ENCODE results near the gene SPATS2. TPM values are rescaled to one million over a fixed set of nuclear protein-coding genes. Genes with fewer than 3 reads are reported as not detected.

The SPATS2 gene
- total and polyA plus RNA-seq, 2 of the 4 experiments (the other 2 are of a cell fraction), result 50.6 to 63.3 TPM

GRCh38 chr12:49565406-49566265, 198.4 kb downstream of the SPATS2 start:
- no peak overlapping the region for H3K9ac ChIP-seq (ENCODE audit: low read depth, low read length)
- peaks cover 30% of the 10 kb centered on the region for H3K36me3 ChIP-seq (ENCODE audit: control insufficient read depth, insufficient read depth, low read length)
- H2AFZ ChIP-seq (replicated peaks; ENCODE audit: low read length, poor library complexity), result no peak overlapping the region
- no peak overlapping the region for H4K91ac ChIP-seq (ENCODE audit: insufficient read depth, low read depth, low read length)
- peaks cover 5% of the 10 kb centered on the region; the same call in 1 of the 2 replicates for H4K20me1 ChIP-seq (ENCODE audit: insufficient read depth, low read length)
- no peak overlapping the region for H3K56ac ChIP-seq (ENCODE audit: extremely low read depth, insufficient read depth, low read length)
- no peaks in the 10 kb centered on the region for H3K27me3 ChIP-seq (ENCODE audit: control insufficient read depth, insufficient read depth, low read length)
- in situ Hi-C loops (cut with MboI; ENCODE audit: low sequenced_read_pairs), result no loop called here
- H3K27ac ChIP-seq (ENCODE audit: insufficient read depth, low read length), result no peak overlapping the region
- no peaks in the 10 kb centered on the region for H3K9me3 ChIP-seq (ENCODE audit: control insufficient read depth, insufficient read depth, low read length)
- peaks cover 36 to 55% of the 10 kb centered on the region in 2 experiments for H3K79me1 ChIP-seq (ENCODE audit: low read depth in 1 of 2, low read length in 2 of 2)
- no peak overlapping the region for H3K4ac ChIP-seq (ENCODE audit: low read depth, low read length)
- no peak for DNase-seq
- no peak overlapping the region for H4K8ac ChIP-seq (ENCODE audit: low read depth in 2 of 2, low read length in 2 of 2)
- 0 out of 2 replicates have a peak, but pooled peaks cover 3% of the 10 kb centered on the region for H3K9me1 ChIP-seq (ENCODE audit: insufficient read depth, low read length)
- H2AK9ac ChIP-seq (replicated peaks; ENCODE audit: low read depth, low read length, poor library complexity), result peak overlapping the region; percentile 57
- no peak overlapping the region for H3K23ac ChIP-seq (ENCODE audit: low read depth, low read length)
- H3K18ac ChIP-seq (ENCODE audit: low read depth, low read length), result no peak overlapping the region
- H2BK15ac ChIP-seq (ENCODE audit: low read depth, low read length), result no peak overlapping the region
- no TSS peak for BruUV-seq (replicated peaks)
- ATAC-seq (ENCODE audit: low read depth), result no peak
- ChIA-PET POLR2A (ENCODE audit: unreplicated experiment) (no interaction called here), CTCF (no interaction called here)
- WGBS, 2 experiments (ENCODE audit: extremely low coverage in 2 of 2, insufficient read length in 1 of 2), result 79% methylated on average over 8 of the region's 12 CpGs; no CpG with 5 or more reads in 1 of the 2 experiments
- H2BK5ac ChIP-seq (ENCODE audit: low read depth, low read length, poor library complexity, severe bottlenecking), result no peak overlapping the region
- H2AK5ac ChIP-seq (ENCODE audit: low read depth, low read length), result no peak overlapping the region
- no peak overlapping the region for H4K5ac ChIP-seq (ENCODE audit: low read depth, low read length)
- H3K4me1 ChIP-seq (ENCODE audit: control insufficient read depth, insufficient read depth, low read length), result peaks cover 2% of the 10 kb centered on the region; the same call in 1 of the 2 replicates
- no peak overlapping the region for H3K4me2 ChIP-seq (ENCODE audit: low read depth, low read length)
- dilution Hi-C loops (cut with HindIII; ENCODE audit: low sequenced_read_pairs, unreplicated experiment), result no loop called here
- H2BK120ac ChIP-seq (ENCODE audit: low read depth, low read length), result no peak overlapping the region
- intact Hi-C loops (cut with micrococcal nuclease), result no loop called here
- H2BK20ac ChIP-seq (ENCODE audit: low read depth, low read length), result no peak overlapping the region
- H3K4me3 ChIP-seq (ENCODE audit: insufficient read depth, low read depth, low read length), result no peak overlapping the region
- no peak overlapping the region for H3K14ac ChIP-seq (replicated peaks; ENCODE audit: low read depth, low read length)
- TF ChIP-seq RCOR1 (IDR thresholded peaks at IDR 0.05; ENCODE audit: insufficient replicate concordance, low read length) (no peak), RFX5 (IDR thresholded peaks at IDR 0.05; ENCODE audit: low read depth, low read length) (no peak), BHLHE40 (IDR thresholded peaks at IDR 0.05; ENCODE audit: low read depth, low read length) (no peak), MAFK (IDR thresholded peaks at IDR 0.05; ENCODE audit: low read depth, low read length) (no peak), MAZ (IDR thresholded peaks at IDR 0.05; ENCODE audit: borderline replicate concordance, low read depth, low read length) (no peak), CTCF (conservative IDR thresholded peaks at IDR 0.05; ENCODE audit: low read depth, low read length) (no peak), NFE2L2 (IDR thresholded peaks at IDR 0.05; ENCODE audit: low read depth, low read length) (no peak), CEBPB (IDR thresholded peaks at IDR 0.05; ENCODE audit: low read depth, low read length) (no peak), RAD21 (IDR thresholded peaks at IDR 0.05; ENCODE audit: low read length) (no peak), ELK1 (IDR thresholded peaks at IDR 0.05; ENCODE audit: borderline replicate concordance, low read depth, low read length) (no peak), POLR2A (IDR thresholded peaks at IDR 0.05; ENCODE audit: low read depth, low read length) (no peak), USF2 (IDR thresholded peaks at IDR 0.05; ENCODE audit: low read depth, low read length) (no peak), CHD1 (IDR thresholded peaks at IDR 0.05; ENCODE audit: low read depth, low read length) (no peak), MXI1 (IDR thresholded peaks at IDR 0.05; ENCODE audit: borderline replicate concordance, low read depth, low read length) (no peak), FOS (IDR thresholded peaks at IDR 0.05; ENCODE audit: low read depth, low read length) (no peak)

Data from IMR-90 (cell line).